ENCODE results near the gene ADGRB2. TPM values are rescaled to one million over a fixed set of nuclear protein-coding genes. Genes with fewer than 3 reads are reported as not detected.
A peak's percentile ranks its signal among the peaks of the same experiment; 100 is the strongest.

ADGRB2 gene
- total RNA-seq, 1 donor: 5.8 TPM

GRCh38 chr1:31765516-31765915, 1.4 kb upstream of the ADGRB2 start:
- peaks cover 2% of the 10 kb centered on the region for H3K79me2 ChIP-seq (ENCODE audit: insufficient read depth, low read length)
- peaks cover 28% of the 10 kb centered on the region for H3K4me1 ChIP-seq (ENCODE audit: insufficient read depth, low read length)
- peaks cover 5% of the 10 kb centered on the region for H4K20me1 ChIP-seq (ENCODE audit: insufficient read depth, low read length)
- H3K9me3 ChIP-seq (ENCODE audit: low read depth, low read length): no peaks in the 10 kb centered on the region
- H3K4me3 ChIP-seq (ENCODE audit: insufficient read depth, low read length): no peak overlapping the region
- peaks cover 13% of the 10 kb centered on the region for H3K27me3 ChIP-seq (ENCODE audit: insufficient read depth, low read length)
- no peak for DNase-seq (ENCODE audit: insufficient read length, low spot score, missing footprints)
- H3K27ac ChIP-seq (ENCODE audit: low read depth, low read length): no peak overlapping the region
- no peak for TF ChIP-seq CTCF (IDR thresholded peaks at IDR 0.05; ENCODE audit: extremely low read depth, low read depth, low read length)
- H3K4me2 ChIP-seq (ENCODE audit: insufficient read depth, low read length): no peak overlapping the region
- H2AFZ ChIP-seq (ENCODE audit: low read length): no peak overlapping the region
- no peaks in the 10 kb centered on the region for H3K36me3 ChIP-seq (ENCODE audit: insufficient read depth, low read length)

GRCh38 chr1:31765041-31765467, 914 bp upstream of the ADGRB2 start:
- H3K36me3 ChIP-seq (ENCODE audit: insufficient read depth, low read length): no peaks in the 10 kb centered on the region
- no peak for DNase-seq (ENCODE audit: insufficient read length, low spot score, missing footprints)
- peak; percentile 37 for TF ChIP-seq CTCF (IDR thresholded peaks at IDR 0.05; ENCODE audit: extremely low read depth, low read depth, low read length)
- peaks cover 2% of the 10 kb centered on the region for H3K79me2 ChIP-seq (ENCODE audit: insufficient read depth, low read length)
- H4K20me1 ChIP-seq (ENCODE audit: insufficient read depth, low read length): peaks cover 5% of the 10 kb centered on the region
- peak overlapping the region; percentile 67 for H3K4me2 ChIP-seq (ENCODE audit: insufficient read depth, low read length)
- peaks cover 12% of the 10 kb centered on the region for H3K27me3 ChIP-seq (ENCODE audit: insufficient read depth, low read length)
- peaks cover 31% of the 10 kb centered on the region for H3K4me1 ChIP-seq (ENCODE audit: insufficient read depth, low read length)
- H3K27ac ChIP-seq (ENCODE audit: low read depth, low read length): no peak overlapping the region
- H3K9me3 ChIP-seq (ENCODE audit: low read depth, low read length): no peaks in the 10 kb centered on the region
- no peak overlapping the region for H3K4me3 ChIP-seq (ENCODE audit: insufficient read depth, low read length)
- no peak overlapping the region for H2AFZ ChIP-seq (ENCODE audit: low read length)

- TF ChIP-seq CTCF (IDR thresholded peaks at IDR 0.05; ENCODE audit: extremely low read depth, low read depth, low read length): no peak
- Histone ChIP-seq H2AFZ (ENCODE audit: low read length) (no peak overlapping the region), H3K4me3 (ENCODE audit: insufficient read depth, low read length) (peak overlapping the region; percentile 80)
Measured at GRCh38 chr1:31763671-31764311, 349 bp downstream of the ADGRB2 start.

GRCh38 chr1:31762726-31763670, 1.1 kb downstream of the ADGRB2 start:
- Histone ChIP-seq H3K4me1 (ENCODE audit: insufficient read depth, low read length) (peaks cover 36% of the 10 kb centered on the region), H3K4me3 (ENCODE audit: insufficient read depth, low read length) (peak overlapping the region; percentile 80)
- peak; percentile 38 for TF ChIP-seq CTCF (IDR thresholded peaks at IDR 0.05; ENCODE audit: extremely low read depth, low read depth, low read length)

More at GRCh38 chr1:31763671-31764311, 349 bp downstream of the ADGRB2 start:
- H3K27me3 ChIP-seq (ENCODE audit: insufficient read depth, low read length): peaks cover 12% of the 10 kb centered on the region
- DNase-seq (ENCODE audit: insufficient read length, low spot score, missing footprints): peak; percentile 93
- H3K36me3 ChIP-seq (ENCODE audit: insufficient read depth, low read length): no peaks in the 10 kb centered on the region
- no peak overlapping the region for H3K27ac ChIP-seq (ENCODE audit: low read depth, low read length)
- H3K79me2 ChIP-seq (ENCODE audit: insufficient read depth, low read length): peaks cover 2% of the 10 kb centered on the region
- no peaks in the 10 kb centered on the region for H3K9me3 ChIP-seq (ENCODE audit: low read depth, low read length)
- H3K4me1 ChIP-seq (ENCODE audit: insufficient read depth, low read length): peaks cover 36% of the 10 kb centered on the region
- H3K4me2 ChIP-seq (ENCODE audit: insufficient read depth, low read length): peak overlapping the region; percentile 92
- peaks cover 10% of the 10 kb centered on the region for H4K20me1 ChIP-seq (ENCODE audit: insufficient read depth, low read length)

More at GRCh38 chr1:31762726-31763670, 1.1 kb downstream of the ADGRB2 start:
- peaks cover 2% of the 10 kb centered on the region for H3K79me2 ChIP-seq (ENCODE audit: insufficient read depth, low read length)
- no peak overlapping the region for H3K27ac ChIP-seq (ENCODE audit: low read depth, low read length)
- peak; percentile 99 for DNase-seq (ENCODE audit: insufficient read length, low spot score, missing footprints)
- peaks cover 10% of the 10 kb centered on the region for H4K20me1 ChIP-seq (ENCODE audit: insufficient read depth, low read length)
- H2AFZ ChIP-seq (ENCODE audit: low read length): peak overlapping the region; percentile 64
- H3K27me3 ChIP-seq (ENCODE audit: insufficient read depth, low read length): peaks cover 8% of the 10 kb centered on the region
- H3K4me2 ChIP-seq (ENCODE audit: insufficient read depth, low read length): peak overlapping the region; percentile 92
- H3K36me3 ChIP-seq (ENCODE audit: insufficient read depth, low read length): no peaks in the 10 kb centered on the region
- no peaks in the 10 kb centered on the region for H3K9me3 ChIP-seq (ENCODE audit: low read depth, low read length)

Measured in osteoblast (primary cell).